HG02870 (cell line): ENCODE data around the gene MAD1L1.

Source experiments
- ATAC-seq: cut with Tn5 transposase; IDR thresholded peaks from one replicate; pipeline ENCODE4 v1.9.1; 2021; ENCODE audit warnings: mild to moderate bottlenecking, moderate library complexity; ENCODE audit not compliant: unreplicated experiment

Gene MAD1L1

GRCh38 chr7:2120841-2121830 lies 111.6 kb downstream of the MAD1L1 start:
- no peak for ATAC-seq

GRCh38 chr7:2120251-2120660 lies 112.5 kb downstream of the MAD1L1 start:
- no peak for ATAC-seq

DNA sequence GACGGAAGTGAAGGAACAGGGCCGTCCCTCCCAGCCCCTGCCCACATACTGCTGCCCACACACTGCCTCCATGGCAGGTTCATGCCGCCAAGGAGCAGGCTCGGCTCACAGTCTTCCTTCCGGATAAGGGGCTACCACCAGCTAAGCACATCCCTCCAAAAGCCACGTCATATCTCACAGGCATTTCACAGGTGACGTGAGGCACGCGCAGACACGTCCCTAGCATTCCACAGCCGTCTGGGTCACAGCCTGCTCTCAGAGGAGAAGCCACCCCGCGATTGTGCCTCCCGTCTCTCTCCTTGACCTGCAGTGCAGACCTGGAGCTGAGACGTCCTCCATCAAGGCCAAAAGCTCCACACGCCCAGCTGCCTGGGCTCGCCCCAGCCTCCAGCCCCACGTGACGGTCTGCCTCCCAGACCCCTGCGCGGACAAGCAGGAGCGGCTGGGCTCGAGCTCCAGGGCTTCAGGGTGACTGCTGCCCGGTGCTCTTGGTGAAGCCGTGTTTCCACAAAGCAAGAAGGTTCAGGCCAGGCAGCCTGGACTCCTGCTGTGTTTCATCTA lies 114.0 kb downstream of the MAD1L1 start:
- no peak for ATAC-seq

- ATAC-seq: no peak
Measured at GRCh38 chr7:2118056-2118455, 114.7 kb downstream of the MAD1L1 start.

DNA sequence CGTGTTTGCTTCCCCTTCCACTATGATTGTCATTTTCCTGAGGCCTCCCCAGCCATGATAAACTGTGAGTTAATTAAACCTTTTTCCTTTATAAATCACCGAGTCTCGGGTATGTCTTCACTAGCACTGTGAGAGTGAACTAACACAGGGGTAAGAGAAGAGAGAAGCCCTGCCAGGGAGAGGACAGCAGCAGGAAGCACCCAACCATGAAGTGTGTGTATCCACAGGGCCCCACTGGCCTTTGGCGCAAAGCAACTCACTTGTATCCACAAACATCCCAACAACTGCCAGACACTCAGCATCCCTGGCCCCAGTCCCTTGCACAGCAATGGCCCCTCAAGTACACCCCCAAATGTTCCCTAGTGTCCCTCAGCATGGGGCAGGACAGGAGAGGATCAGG lies 115.1 kb downstream of the MAD1L1 start:
- no peak for ATAC-seq

DNA sequence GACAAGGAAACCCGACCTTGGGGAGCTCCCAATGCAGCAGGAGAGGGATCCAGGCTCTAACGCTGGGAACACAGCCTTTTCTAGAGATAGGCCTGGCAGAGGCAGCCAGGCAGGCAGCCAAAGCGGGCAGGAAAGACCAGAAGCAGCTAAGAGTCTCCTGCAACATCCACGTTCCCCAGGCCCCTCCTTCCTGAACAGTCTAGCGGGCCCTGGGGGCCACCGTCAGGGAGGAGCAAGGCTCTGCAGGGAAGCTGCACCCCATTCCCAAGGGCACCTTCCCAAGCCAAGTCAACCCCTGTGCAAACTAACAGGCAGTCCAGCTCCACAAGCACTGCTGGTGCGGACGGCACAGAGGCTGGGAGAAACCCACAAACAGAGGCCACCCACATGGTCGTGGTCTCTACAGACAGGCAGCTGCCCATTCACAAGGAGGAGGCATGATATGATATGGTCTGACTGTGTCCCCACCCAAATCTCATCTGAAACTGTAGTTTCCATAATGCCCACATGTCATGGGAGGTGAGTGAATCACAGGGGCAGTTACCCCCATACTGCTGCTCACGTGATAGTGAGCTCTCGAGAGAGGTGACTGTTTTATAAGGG lies 115.7 kb downstream of the MAD1L1 start:
- no peak for ATAC-seq

GRCh38 chr7:2116448-2116810 lies 116.3 kb downstream of the MAD1L1 start:
- ATAC-seq: no peak

DNA sequence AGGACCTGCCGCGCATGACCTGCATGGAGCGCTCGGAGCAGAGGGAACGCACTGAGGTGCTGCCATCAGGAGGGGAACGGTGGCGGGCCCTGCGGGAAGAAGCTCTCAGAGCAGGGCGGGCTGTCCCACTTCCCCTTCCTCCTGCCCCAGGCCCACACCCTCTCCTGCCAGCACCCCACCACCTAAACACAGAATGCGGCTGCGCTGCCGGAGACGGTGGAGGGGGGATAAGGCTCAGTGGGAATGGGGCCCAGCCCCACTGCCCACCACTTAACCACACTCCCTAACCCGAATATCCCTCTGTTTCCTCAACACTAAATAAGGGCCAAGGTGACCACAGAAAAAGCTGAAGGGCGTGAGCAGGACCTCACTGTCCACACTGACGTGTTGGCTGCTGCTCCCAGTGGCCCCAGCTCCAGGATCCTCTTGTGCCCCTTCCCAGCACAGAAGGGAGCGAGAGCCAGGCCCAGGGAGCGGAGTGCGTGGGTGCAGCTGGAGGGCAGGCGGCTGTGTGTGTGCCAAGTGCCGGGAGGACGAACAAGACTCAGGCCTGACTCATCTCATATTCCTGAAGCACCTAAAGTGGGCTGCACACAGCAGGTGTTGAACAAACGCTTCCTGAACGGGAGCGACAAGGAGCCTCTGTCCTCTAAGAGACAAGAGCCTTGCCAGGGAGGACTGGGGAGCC lies 116.8 kb downstream of the MAD1L1 start:
- no peak for ATAC-seq

DNA sequence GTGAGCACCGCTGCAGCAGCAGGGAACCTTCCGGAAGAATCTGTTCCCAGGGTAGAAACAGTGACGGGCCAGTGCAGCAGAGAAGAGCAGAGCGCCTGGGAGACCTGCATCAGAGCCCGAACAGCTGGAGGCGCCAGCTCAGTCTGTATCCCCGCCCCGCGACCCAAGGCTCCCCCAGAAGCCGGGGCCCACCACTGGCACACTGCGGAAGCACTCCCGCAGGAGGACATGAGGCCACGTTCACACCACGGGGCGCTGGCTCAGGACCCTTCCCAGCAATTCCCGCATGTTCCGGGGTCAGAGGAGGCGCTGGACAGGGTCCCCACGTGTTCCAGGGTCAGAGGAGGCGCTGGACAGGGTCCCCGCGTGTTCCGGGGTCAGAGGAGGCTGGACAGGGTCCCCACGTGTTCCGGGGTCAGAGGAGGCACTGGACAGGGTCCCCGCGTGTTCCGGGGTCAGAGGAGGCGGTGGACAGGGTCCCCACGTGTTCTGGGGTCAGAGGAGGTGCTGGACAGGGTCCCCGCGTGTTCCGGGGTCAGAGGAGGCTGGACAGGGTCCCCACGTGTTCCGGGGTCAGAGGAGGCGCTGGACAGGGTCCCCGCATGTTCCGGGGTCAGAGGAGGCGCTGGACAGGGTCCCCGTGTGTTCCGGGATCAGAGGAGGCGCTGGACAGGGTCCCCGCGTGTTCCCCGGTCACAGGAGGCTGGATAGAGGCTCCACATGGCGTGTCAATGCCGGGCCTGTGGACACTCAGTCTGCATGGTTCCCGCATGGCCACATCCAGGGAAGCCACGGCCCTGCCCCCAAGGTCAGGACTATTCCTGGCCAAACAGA lies 117.6 kb downstream of the MAD1L1 start:
- no peak for ATAC-seq

- ATAC-seq: no peak
Measured at GRCh38 chr7:2114052-2114451, 118.7 kb downstream of the MAD1L1 start.

- ATAC-seq: no peak
Measured at GRCh38 chr7:2112261-2113198, 120.2 kb downstream of the MAD1L1 start.

GRCh38 chr7:2111568-2111967 lies 121.2 kb downstream of the MAD1L1 start:
- ATAC-seq: no peak

DNA sequence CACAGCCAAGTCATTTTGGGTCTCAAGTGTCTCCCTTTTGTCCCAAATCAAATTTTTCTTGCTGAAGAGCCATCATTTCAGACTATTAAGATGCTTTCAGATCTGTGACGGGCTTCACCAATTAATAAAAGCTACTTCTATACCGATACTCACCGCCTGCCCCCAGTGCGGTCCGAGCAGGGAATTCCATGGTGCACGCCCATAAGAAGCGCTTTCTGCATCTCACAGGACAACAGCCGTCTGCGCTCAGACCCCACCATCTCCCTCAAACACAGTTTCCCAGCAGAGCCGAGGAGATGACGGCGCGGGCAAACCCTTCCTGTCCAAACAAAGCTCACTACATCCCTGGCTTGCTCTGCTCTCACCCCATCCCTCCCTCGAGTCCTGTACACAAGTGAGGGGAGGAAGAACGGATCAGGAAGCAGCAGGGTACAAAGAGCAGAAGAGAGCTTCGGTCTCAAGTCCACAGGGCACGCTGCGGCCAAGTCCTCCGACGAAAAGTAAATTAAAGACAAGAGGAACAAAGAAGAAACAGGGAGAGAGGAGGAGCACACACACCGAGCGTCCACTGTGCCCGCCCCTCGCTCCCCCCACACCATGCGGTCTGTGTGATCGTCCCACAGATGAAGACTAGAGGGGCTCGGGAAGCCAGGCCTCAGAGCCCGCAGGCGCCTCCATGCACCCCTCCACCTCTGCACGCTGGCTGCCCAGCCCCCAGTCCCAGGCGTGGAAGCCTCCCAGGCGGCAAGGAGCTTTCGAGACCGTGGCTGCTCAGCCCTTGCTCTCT lies 121.9 kb downstream of the MAD1L1 start:
- no peak for ATAC-seq

DNA sequence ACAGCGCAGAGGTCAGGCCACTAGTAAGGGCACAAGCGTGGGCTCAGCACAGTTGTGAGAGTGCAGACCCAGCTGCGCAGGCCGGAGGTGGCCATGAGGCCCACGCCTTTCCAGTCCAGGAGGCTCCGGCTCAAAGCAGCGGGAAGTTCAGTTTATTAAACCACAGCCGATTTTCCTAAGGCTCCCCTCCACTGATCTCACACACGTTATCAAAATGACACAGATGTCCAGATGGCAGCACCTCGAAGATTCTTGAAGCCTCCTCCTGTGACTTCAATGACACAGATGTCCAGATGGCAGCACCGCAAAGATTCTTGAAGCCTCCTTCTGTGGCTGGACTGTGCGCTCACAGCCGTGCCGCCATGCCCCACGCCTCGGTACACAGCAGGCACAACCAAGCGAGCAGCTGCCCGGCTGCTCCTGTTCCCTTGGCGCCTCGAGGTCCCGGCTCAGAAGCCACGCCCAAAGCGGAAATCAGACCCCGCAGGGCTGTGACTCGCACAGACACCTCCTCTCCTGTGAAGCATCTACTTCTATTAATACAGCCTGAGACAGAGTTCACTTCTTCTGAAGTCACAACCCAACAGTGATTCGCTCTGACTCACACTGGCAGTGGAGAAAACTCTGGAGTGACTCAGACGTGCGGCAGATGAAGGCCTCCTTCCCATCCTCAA lies 122.7 kb downstream of the MAD1L1 start:
- ATAC-seq: no peak

- ATAC-seq: no peak
Measured at GRCh38 chr7:2109251-2109872, 123.4 kb downstream of the MAD1L1 start.

- no peak for ATAC-seq
Measured at GRCh38 chr7:2108501-2109250, 124.1 kb downstream of the MAD1L1 start.

GRCh38 chr7:2108071-2108455 lies 124.7 kb downstream of the MAD1L1 start:
- no peak for ATAC-seq
